Sciatic nerve (tissue), 2 donors: ENCODE results near the gene ALDH3A2. TPM values are rescaled to one million over a fixed set of nuclear protein-coding genes. Genes with fewer than 3 reads are reported as not detected.
"Not testable (repeated sequence)": the region's sequence is repeated elsewhere in the genome, so short reads cannot be mapped to it uniquely, and the experiment has no call there.

ENCODE experiments used
- ATAC-seq: fragments of 200-7000 bp; cut with Tn5 transposase; one replicate; pipeline ENCODE4 v1.9.1; 2020; ENCODE audit warnings: mild to moderate bottlenecking, moderate library complexity
- DNase-seq: peaks from one replicate; pipeline ENCODE4 v3.0.0-alpha.2; 2020; ENCODE audit warnings: low spot score
- intact Hi-C: fragments of 100-400 bp; cut with DNase I; formaldehyde crosslinking; loops from one replicate; pipeline ENCODE4 v1.14.2; 2022
- total RNA-seq: library from RNA; stranded (reverse); fragmentation: NEBNext Ultra II Directional; extraction: Animal tissue kit (Norgen Biotek cat#: 25700); gene quantifications from one replicate; pipeline ENCODE4 v1.2.1, GENCODE V29; 2021
- donor health status: DM: no; HTN: no; CAD: no.
- donor health status: DM: no; HTN: no; CAD: no.

The ALDH3A2 gene
- total RNA-seq, 1 donor from 2014 or later = 74.3 TPM

GRCh38 chr17:19647697-19648474 is 665 bp upstream of the ALDH3A2 start:
- peak; percentile 83 for DNase-seq
- peak; percentile 67 for ATAC-seq
- intact Hi-C loops = no loop called here

- intact Hi-C loops = no loop called here
- DNase-seq (no peak), ATAC-seq (no peak)
These were observed 657 bp downstream of the ALDH3A2 start for GRCh38 chr17:19649274-19649541.

DNA sequence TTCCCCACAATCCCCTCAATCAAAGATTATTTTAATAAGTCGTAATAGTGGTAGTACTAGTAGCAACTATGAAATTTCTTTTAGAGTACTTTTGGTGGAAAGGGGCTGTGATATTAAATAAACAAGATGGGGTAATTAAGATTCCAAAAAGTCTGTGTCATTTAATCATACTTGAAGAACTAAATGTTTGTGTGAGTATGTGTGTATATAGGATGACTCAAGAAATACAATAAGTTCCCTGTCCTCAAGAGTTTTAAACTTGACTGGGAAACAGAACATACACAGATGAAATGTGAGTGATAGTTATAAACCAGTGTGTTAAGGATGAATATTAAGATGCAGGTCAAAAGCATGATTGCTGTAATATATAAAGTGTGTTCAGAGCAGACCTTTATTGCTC is 2.3 kb downstream of the ALDH3A2 start:
- intact Hi-C loops = no loop called here
- ATAC-seq (no peak), DNase-seq (no peak)

GRCh38 chr17:19651451-19652238 is 3.1 kb downstream of the ALDH3A2 start:
- DNase-seq (no peak), ATAC-seq (no peak)
- intact Hi-C loops = no loop called here

- ATAC-seq = no peak
- intact Hi-C loops = no loop called here
- no peak for DNase-seq
These were observed 4.0 kb downstream of the ALDH3A2 start for GRCh38 chr17:19652595-19652994.

- DNase-seq = no peak
- ATAC-seq = no peak
- intact Hi-C loops = no loop called here
These were observed 5.9 kb downstream of the ALDH3A2 start for GRCh38 chr17:19654342-19654886.

DNA sequence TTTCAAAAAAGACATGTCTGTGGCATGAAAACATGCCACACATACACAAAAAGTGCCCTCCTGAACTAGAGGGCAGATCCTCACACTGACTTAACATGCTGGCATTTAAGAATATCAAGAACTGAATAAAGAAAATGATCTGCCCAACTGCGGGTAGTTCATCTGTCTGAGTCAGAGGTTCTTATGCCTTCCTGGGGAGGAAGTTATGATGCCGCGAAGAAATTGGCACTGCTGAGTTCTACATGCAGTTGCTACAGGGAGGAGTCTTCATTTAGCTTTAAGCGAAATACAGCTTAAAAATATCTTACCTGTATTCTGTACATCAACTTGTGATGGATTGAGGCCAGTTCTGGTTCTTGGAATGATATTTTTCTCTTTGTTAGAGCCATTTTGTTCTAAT is 6.3 kb downstream of the ALDH3A2 start:
- ATAC-seq = no peak
- DNase-seq = no peak
- intact Hi-C loops = no loop called here

GRCh38 chr17:19656336-19656735 is 7.8 kb downstream of the ALDH3A2 start:
- intact Hi-C loops = no loop called here
- ATAC-seq = no peak

GRCh38 chr17:19656851-19657581 is 8.5 kb downstream of the ALDH3A2 start:
- ATAC-seq (no peak), DNase-seq (no peak)
- intact Hi-C loops = no loop called here

More at GRCh38 chr17:19656336-19656735, 7.8 kb downstream of the ALDH3A2 start:
- no peak for DNase-seq

GRCh38 chr17:19659366-19660177 is 11.0 kb downstream of the ALDH3A2 start:
- DNase-seq (no peak), ATAC-seq (peak; percentile 36)
- intact Hi-C loops = no loop called here

GRCh38 chr17:19660219-19660870 is 11.8 kb downstream of the ALDH3A2 start:
- intact Hi-C loops = no loop called here
- DNase-seq (no peak), ATAC-seq (no peak)

DNA sequence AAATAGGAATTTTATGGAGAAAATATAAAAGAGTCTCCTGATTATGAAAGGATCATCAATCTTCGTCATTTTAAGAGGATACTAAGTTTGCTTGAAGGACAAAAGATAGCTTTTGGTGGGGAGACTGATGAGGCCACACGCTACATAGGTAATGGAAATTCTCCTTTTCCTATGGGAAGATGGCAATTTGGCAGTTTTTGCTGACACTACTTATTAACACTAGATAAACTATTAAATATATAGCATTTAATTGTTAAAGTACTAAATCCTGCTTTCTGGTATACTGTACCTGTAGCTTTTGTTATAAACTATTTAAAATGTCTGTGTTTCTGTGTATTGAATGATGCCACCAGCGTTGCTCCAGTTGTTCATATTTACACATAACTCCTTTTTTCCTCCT is 12.6 kb downstream of the ALDH3A2 start:
- intact Hi-C loops = no loop called here
- no peak for ATAC-seq
- DNase-seq = no peak

- intact Hi-C loops = no loop called here
- ATAC-seq = no peak
- DNase-seq = no peak
These were observed 14.5 kb downstream of the ALDH3A2 start for GRCh38 chr17:19663097-19663496.

DNA sequence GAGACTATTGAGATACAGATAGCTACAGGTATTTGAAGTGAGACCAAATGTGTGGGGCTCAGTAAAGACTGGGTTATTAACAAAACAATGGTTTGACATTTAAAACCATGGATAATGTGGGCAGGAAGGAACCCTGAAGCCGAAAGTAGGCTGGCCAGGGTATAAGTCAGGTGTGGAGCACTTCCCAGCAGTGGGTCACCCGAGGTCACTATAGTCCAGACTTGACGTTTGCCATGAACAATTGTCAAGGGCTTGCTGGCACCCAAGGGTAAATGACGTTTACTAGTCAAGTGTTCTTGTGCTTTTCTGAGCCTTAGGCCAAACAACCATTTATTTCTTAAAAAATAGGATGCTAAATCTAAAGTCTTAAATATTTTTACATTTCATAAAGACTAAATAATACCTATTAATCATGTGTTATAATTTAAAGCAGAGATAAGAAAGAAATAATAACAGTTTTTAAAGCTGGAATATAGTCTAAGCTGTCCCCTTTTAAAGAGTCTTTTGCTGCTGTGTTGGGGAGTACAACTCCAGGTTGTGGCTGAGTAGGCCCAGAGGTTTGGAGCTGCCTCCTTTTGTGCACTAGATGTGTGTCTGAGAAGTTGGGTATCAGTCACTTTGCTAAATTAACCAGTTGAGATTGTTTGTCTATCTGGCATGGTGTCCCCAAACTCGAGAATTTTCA is 15.7 kb downstream of the ALDH3A2 start:
- DNase-seq (no peak), ATAC-seq (no peak)
- intact Hi-C loops = no loop called here

DNA sequence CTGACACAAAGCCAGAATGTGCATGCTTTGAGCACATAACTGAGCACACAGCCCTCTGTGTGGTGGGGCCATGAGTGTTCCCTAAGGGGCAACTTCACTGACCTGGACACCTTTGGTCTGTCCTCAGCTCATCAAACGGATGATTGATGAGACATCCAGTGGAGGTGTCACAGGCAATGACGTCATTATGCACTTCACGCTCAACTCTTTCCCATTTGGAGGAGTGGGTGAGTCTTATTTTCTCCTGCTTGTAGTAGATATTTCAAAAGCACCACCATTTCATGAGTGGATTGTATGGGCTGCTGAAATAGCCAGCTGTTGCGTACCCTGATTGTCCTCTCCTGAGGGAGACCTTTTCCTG is 16.2 kb downstream of the ALDH3A2 start:
- DNase-seq (no peak), ATAC-seq (no peak)
- intact Hi-C loops = no loop called here

- DNase-seq, intact Hi-C loops, ATAC-seq: not testable (repeated sequence)
These were observed 21.1 kb downstream of the ALDH3A2 start for GRCh38 chr17:19669680-19670079.

GRCh38 chr17:19670908-19671307 is 22.4 kb downstream of the ALDH3A2 start:
- intact Hi-C loops = no loop called here
- ATAC-seq = no peak
- DNase-seq = no peak

DNA sequence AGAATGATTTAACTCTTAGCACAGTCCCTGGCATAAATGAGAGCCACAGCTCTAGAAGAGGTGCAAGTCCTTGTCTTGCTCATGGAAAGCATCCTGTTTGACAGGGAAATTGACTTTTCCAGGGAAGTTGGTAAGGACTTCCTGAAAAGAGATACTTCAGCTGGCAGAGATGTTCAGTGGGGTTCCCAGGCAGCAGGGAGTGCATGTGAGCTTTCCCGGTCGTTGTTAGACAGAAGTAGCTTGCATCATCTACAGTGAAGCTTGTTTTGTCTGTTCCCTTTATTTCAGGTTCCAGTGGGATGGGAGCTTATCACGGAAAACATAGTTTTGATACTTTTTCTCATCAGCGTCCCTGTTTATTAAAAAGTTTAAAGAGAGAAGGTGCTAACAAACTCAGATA is 22.9 kb downstream of the ALDH3A2 start:
- intact Hi-C loops = no loop called here
- DNase-seq (no peak), ATAC-seq (peak; percentile 62)
